DOHH2 (cell line): Measurements from ENCODE around the gene IGDCC3.
A peak's percentile ranks its signal among the peaks of the same experiment; 100 is the strongest.

Experiments used
- H3F3A ChIP-seq: fragments of 200-600 bp; sonication (generic), shearing (Covaris generic); 2 replicates; pipeline ENCODE4 v1.6.0; 2016; ENCODE audit warnings: antibody characterized with exemption, mild to moderate bottlenecking; ENCODE audit not compliant: control insufficient read depth, insufficient read depth
- H3K27ac ChIP-seq: fragments of 200-600 bp; sonication (generic); 2 replicates; pipeline ENCODE4 v1.5.1; 2014; ENCODE audit warnings: low read depth, mild to moderate bottlenecking, low read length, moderate library complexity
- H3K27me3 ChIP-seq: fragments of 200-600 bp; sonication (generic); 2 replicates; pipeline ENCODE4 v1.6.1; 2014; ENCODE audit warnings: mild to moderate bottlenecking, low read length, mixed read lengths; ENCODE audit not compliant: control insufficient read depth
- H3K36me3 ChIP-seq: fragments of 200-600 bp; sonication (generic); 2 replicates; pipeline ENCODE4 v1.6.1; 2014; ENCODE audit warnings: mild to moderate bottlenecking, low read length, moderate library complexity, mixed read lengths; ENCODE audit not compliant: control insufficient read depth
- H3K4me1 ChIP-seq: fragments of 200-600 bp; sonication (generic); 2 replicates; pipeline ENCODE4 v1.6.1; 2014; ENCODE audit warnings: mild to moderate bottlenecking, low read length, mixed read lengths; ENCODE audit not compliant: control insufficient read depth
- H3K4me2 ChIP-seq: fragments of 200-600 bp; sonication (generic); 2 replicates; pipeline ENCODE4 v1.6.0; 2014; ENCODE audit warnings: mild to moderate bottlenecking, low read length, moderate library complexity
- H3K4me3 ChIP-seq: fragments of 200-600 bp; sonication (generic); 2 replicates; pipeline ENCODE4 v1.5.1; 2014; ENCODE audit warnings: mild to moderate bottlenecking, low read length, mixed read lengths
- H3K79me2 ChIP-seq: fragments of 200-600 bp; sonication (generic); 2 replicates; pipeline ENCODE4 v1.6.1; 2014; ENCODE audit warnings: mild to moderate bottlenecking, low read length, mixed read lengths; ENCODE audit not compliant: control insufficient read depth
- H3K9me2 ChIP-seq: fragments of 200-600 bp; sonication (generic); replicated peaks from 2 replicates; pipeline ENCODE4 v1.6.1; 2014; ENCODE audit warnings: mild to moderate bottlenecking, low read length, mixed read lengths; ENCODE audit not compliant: control insufficient read depth
- H3K9me3 ChIP-seq: fragments of 200-600 bp; sonication (generic); 2 replicates; pipeline ENCODE4 v1.6.1; 2014; ENCODE audit warnings: antibody characterized with exemption, low read length, mixed read lengths; ENCODE audit not compliant: control insufficient read depth, insufficient read depth
- H4K20me1 ChIP-seq: fragments of 200-600 bp; sonication (generic); 2 replicates; pipeline ENCODE4 v1.6.0; 2014; ENCODE audit warnings: low read depth, mild to moderate bottlenecking, antibody characterized with exemption, low read length, moderate library complexity; ENCODE audit not compliant: control insufficient read depth, insufficient read depth
- CTCF ChIP-seq: fragments of 200-600 bp; sonication (generic); IDR thresholded peaks from one replicate; pipeline ENCODE4 v1.5.1; 2014; ENCODE audit warnings: antibody characterized with exemption, mild to moderate bottlenecking, low read depth, low read length; ENCODE audit not compliant: poor library complexity, severe bottlenecking
- EZH2phosphoT487 ChIP-seq: fragments of 200-600 bp; sonication (generic); IDR thresholded peaks from 2 replicates; pipeline ENCODE4 v1.6.1; 2017; ENCODE audit warnings: borderline replicate concordance, mild to moderate bottlenecking, antibody characterized with exemption, low read length, moderate library complexity, mixed read lengths

Gene IGDCC3

GRCh38 chr15:65326818-65327217 lies 51.0 kb downstream of the IGDCC3 start:
- Histone ChIP-seq H3K4me3 (no peak overlapping the region), H3K36me3 (no peaks in the 10 kb centered on the region), H3K9me3 (no peaks in the 10 kb centered on the region), H3F3A (no peaks in the 10 kb centered on the region), H3K4me1 (peaks cover 24% of the 10 kb centered on the region), H3K27me3 (peaks cover 6% of the 10 kb centered on the region), H3K79me2 (no peaks in the 10 kb centered on the region), H3K27ac (no peak overlapping the region), H3K9me2 (no peaks in the 10 kb centered on the region), H3K4me2 (no peak overlapping the region), H4K20me1 (no peaks in the 10 kb centered on the region)
- no peak for TF ChIP-seq EZH2phosphoT487
- no peak for TF ChIP-seq CTCF

- no peak for TF ChIP-seq CTCF
- TF ChIP-seq EZH2phosphoT487 = no peak
- Histone ChIP-seq H3K36me3 (no peaks in the 10 kb centered on the region), H3K27ac (no peak overlapping the region), H3K9me3 (no peaks in the 10 kb centered on the region), H3K79me2 (no peaks in the 10 kb centered on the region), H3K9me2 (no peaks in the 10 kb centered on the region), H3K27me3 (peaks cover 13% of the 10 kb centered on the region), H3K4me3 (no peak overlapping the region), H3K4me2 (no peak overlapping the region), H4K20me1 (no peaks in the 10 kb centered on the region), H3K4me1 (peaks cover 24% of the 10 kb centered on the region), H3F3A (no peaks in the 10 kb centered on the region)
These were observed 51.7 kb downstream of the IGDCC3 start for GRCh38 chr15:65326117-65326526.

GRCh38 chr15:65323071-65323511 lies 54.7 kb downstream of the IGDCC3 start:
- H3K27ac ChIP-seq = no peak overlapping the region
- no peak overlapping the region for H3K4me2 ChIP-seq
- no peaks in the 10 kb centered on the region for H3K36me3 ChIP-seq
- H3K4me3 ChIP-seq = no peak overlapping the region
- H3K27me3 ChIP-seq = peaks cover 29% of the 10 kb centered on the region
- H3K79me2 ChIP-seq = no peaks in the 10 kb centered on the region
- no peaks in the 10 kb centered on the region for H3F3A ChIP-seq
- no peaks in the 10 kb centered on the region for H3K9me2 ChIP-seq
- H4K20me1 ChIP-seq = 0 out of 2 replicates have a peak, but pooled peaks cover 3% of the 10 kb centered on the region
- H3K9me3 ChIP-seq = no peaks in the 10 kb centered on the region
- peaks cover 14% of the 10 kb centered on the region for H3K4me1 ChIP-seq
- no peak for TF ChIP-seq EZH2phosphoT487
- TF ChIP-seq CTCF = no peak

GRCh38 chr15:65318870-65319356 lies 58.9 kb downstream of the IGDCC3 start:
- Histone ChIP-seq H3K27me3 (peaks cover 31% of the 10 kb centered on the region), H3K27ac (no peak overlapping the region), H4K20me1 (0 out of 2 replicates have a peak, but pooled peaks cover 3% of the 10 kb centered on the region), H3K4me2 (no peak overlapping the region), H3K9me2 (no peaks in the 10 kb centered on the region), H3K4me1 (no peaks in the 10 kb centered on the region), H3K79me2 (no peaks in the 10 kb centered on the region), H3K4me3 (no peak overlapping the region), H3K9me3 (no peaks in the 10 kb centered on the region), H3F3A (no peaks in the 10 kb centered on the region), H3K36me3 (no peaks in the 10 kb centered on the region)
- TF ChIP-seq EZH2phosphoT487 (no peak), CTCF (peak; percentile 80)
